CD4-positive, alpha-beta T cell treated with Interleukin-6 at 100 ng/mL for 8 hours (primary cell): ENCODE results near the gene PLK4.
"Not testable (repeated sequence)": the region's sequence is repeated elsewhere in the genome, so short reads cannot be mapped to it uniquely, and the experiment has no call there.

Source experiments
- DNase-seq: peaks from one replicate; pipeline ENCODE4 v3.0.0-alpha.2; 2020; ENCODE audit warnings: mixed read lengths, low spot score

PLK4 gene

DNA sequence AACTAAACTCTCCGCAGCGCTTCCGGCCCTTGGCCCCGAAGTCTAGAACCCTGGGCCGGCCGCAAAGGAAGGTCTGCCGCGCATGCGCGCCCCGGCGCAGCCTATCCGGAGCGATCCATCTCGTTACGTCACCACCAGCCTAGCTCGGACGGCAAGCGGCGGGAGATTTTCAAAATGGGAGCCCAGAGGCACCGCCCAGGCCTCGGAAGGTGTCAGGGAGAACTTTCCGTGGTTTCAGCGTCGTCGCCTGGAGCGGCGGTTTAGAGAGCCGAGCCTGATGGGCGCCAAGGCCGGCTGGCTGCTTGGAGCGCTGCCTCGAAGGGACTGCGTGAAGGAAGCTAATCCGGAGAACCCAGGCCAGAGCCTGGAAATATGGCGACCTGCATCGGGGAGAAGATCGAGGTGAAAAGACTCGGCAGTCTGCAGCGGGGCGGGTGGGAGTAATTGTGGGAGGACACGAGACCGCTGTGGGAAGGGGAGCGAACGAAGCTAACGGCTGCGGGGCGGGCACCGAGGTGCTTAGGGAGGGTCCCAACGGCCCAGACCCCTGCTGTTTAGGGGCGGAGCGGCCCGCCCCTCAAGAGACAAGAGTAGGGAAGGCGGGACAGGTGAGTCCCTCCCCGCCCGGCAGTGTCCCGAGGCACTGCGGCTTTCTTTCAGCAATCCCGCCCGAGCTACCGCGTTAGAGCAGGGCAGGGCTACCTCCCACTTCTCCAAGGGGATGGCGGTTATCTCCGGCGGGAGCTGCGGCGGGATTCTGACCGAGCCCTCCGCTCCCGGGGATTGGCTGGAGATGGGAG is at the start of gene PLK4:
Gene PLK4 (plus strand): TSS at position 131 of the 800 bp plus-strand sequence. CDS start 242 bp downstream, at position 373.
- peak; percentile 96 for DNase-seq

DNA sequence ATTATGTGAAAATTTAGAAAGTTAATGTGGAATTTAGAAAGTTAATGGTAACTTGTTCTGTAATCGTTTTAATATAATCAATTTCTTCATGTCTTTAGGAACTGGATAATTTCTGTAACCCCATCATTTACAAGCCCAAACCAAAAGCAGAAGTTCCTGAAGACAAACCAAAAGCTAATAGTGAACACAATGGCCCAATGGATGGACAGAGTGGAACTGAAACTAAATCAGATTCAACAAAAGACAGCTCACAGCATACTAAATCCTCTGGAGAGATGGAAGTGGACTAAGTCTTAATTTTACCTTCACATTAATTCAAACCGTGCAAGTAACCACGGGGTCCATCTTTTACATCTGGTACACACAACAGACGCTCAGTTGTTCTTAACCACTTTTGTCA is 48.1 kb upstream of the PLK4 start:
- DNase-seq, result no peak

DNA sequence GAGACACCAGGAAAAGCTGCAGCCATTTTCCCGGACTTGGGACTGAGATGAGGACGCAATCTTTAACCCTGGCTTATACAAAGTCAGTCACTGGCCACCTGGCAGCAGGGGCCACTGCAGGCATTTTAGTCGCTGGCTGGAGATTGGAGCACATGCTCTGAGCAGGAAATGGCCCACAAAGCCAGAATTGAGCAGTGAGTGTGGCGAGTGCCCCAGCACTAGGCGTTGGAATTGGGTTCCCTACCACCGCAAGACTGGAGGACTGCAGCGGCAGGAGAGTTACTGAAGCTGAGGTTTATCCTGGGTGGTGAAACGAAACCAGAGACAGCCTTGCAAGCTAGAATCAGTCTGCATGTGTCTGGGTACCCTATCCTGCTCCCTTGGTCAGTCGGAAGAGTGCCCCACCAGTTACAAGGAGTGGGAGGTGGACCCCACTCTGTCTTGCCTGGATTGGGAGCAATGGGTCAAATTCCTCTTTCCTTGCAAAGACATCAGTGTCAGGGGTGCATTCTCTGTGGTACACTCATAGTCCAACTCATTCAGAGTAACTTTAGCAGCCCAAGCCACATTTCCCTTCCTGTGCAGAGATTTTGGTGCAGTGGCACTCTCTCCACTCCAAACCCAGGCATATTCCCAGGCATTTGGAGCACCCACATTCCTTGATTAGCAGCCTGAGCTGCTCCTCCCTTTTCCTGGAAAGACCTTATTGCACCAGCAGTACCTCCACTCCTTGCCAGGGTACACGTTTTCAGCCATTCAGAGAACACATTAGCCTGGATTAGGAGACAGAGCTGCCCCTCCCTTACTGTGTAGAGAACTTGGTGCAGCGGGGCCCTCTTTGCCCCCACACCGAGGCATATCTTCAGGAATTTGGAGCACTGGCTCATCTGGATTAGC is 36.7 kb upstream of the PLK4 start:
- DNase-seq, result no peak

DNA sequence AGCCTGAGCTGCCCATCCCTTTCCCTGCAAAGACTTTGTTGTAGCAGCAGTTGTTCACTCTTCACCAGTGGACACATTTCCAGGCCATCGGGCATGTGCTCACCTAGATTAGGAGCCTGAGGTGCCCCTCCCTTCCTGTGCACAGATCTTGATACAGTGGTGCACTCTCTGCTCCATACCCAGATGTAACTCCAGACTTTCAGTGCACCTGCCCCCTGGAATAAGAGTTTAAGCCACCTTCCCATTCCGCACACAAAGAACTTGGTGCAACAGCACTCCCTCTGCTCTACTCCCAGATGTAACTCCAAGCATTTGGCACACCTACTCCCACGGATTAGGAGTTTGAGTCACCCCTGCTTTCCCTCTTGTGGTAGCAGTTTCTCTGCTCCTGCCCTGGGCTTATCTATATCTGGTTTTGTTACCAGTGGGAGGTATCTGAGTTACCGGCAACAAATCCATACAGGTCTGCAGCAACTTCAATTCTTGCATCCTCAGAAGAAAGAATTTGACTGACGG is 36.0 kb upstream of the PLK4 start:
- no peak for DNase-seq

DNA sequence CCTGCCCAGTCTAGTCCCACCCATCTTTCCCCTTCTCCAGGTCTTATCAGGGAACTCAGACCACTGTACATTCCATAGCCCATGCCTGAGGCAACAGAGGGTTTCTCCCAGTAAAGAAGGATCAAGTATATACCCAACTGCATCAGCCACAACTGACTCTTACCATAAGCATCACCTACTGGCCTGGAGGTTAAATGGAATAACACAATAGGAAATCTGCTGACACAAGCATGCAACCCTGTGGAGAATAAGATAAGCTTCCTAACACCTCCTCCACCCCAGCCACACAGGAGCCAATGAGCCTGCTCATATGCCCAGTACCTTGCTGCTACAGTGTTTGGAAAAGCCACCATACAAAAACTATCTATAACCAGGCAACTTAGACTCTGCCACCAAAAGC is 34.6 kb upstream of the PLK4 start:
- DNase-seq, result no peak

DNA sequence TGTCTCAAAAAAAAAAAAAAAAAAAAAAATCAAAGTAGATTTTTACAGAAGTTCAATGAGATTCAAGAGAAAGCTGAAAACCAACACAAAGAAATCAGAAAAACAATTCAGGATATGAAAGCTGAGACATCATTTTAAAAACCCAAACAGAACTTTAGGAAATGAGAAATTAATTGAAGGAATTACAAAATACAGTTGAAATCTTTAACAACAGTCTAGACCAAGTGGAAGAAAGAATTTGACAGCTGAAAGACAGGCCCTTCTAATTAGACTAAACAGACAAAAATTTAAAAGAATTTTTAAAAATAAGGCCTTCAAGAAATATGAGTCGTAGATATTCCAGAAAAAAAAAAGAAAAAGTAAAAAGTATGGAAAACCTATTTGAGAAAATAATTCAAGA is 33.9 kb upstream of the PLK4 start:
- DNase-seq, result no peak

DNA sequence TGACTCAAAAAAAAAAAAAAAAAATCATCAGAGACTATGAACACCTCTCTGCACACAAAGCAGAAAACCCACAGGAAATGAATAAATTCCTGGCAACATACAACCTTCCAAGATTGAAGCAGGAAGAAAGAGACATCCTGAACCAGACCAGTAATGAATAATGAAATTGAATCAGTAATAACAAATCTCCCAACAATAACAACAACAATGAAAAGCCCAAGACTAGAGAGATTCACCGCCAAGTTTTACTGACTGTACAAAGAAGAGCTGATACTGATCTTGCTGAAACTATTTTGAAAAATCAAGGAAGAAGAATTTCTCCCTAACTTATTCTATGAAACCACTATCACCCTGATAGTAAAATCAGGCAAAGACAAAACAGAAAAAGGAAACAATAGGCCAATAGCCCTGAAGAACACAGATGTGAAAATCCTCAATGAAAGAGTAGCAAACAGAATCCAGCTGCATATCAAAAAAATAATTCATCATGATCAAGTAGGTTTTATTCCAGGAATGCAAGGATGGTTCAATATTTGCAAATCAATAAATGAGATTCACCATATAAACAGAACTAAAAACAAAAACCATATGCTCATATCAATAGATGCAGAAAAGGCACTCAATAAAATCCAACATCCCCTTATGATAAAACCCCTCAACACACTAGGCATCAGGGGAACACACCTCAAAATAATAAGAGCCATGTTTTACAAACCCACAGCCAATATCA is 31.0 kb upstream of the PLK4 start:
- DNase-seq, result no peak

DNA sequence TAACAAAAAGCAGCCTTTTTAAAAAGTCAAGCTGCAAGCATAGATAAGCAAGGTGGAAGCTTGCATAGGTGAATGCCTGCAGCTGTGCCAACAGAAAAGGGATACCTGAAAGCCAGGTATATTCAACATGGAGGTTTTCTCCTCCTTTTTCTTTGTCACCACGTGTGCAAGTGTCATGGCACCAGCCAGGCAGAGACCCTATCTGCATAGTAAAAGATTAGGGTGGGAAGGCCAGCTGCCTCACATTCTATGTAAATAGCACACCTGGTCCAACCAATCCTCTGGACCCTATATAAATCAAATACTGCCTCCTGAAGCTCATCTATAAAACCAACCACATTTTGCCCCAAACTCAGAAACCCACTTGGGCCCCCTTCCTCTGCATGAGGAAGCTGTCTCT is 28.0 kb upstream of the PLK4 start:
- no peak for DNase-seq

DNA sequence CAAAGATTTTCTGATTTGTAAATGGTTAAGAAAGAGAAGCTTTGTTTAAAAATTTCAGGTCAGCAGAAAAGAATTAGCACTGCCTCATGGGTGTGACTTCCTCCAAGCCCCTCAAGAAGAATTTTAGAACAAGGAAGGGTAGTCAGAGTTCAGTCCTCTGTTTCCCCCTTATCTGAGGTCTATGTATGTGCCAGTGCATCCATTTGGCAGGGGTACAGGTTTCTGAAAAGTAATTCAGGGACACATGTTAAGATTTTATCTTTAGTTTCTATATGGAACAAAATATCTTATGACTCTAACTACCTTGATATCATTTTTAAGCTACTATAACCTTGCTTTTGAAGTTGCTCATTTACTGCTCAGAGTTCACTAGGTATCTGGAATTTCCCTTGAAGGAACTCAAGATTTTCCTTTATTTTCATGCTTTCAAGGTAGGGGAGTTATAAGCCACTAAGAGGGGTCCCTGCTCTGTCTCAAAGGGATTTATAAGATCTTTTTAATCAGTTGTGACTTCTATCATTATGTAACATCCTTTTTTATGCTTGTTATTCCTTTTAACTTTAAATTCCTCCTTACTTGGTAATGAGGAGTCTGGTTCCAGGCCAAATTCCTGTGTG is 24.4 kb upstream of the PLK4 start:
- no peak for DNase-seq

DNA sequence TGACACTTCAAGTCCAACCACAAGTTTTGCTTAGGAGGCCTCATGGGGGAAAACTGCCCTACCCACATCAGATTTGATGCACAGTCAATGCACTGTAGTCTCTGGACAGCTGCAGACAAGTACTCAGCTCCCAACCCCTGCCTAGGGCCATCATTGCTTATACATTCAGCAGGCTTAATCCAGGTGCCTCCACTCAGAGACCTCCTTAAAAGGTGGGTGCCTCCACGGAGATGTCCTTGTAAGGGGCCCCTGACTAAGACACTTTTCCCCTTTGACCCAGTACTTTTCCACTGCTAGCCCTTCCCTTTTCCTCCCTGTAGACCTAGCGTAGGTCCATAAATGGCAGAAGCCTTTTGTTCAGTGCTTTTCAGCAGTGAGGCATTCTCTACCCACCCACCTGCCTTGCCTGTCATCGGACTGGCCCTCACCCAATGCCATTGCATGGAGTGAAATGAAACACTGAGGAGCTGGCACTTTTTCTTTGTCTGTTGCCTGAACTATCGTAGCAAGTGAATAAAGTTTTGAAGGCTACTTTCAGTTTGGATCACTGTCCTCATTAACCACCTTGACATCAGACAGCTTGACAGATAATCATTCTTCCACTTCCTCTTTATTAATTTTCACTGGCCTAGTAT is 23.8 kb upstream of the PLK4 start:
- DNase-seq, result no peak

DNA sequence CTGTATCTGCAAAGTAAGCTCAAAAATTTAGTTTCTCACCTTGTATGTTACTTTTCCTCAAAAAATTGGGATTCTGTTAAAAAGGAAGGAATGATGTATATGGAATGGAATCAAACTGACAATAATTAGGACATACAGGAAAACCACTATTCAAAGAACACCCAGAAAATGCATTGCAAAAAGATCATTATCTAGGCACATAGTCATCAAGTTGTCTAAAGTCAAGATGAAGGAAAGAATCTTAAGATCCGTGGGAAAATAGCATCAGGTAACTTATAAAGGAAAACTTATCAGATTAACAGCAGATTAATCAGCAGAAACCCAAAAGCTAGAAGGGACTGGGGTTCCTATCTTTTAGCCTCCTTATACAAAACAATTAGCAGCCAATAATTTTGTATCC is 23.1 kb upstream of the PLK4 start:
- DNase-seq, result no peak

DNA sequence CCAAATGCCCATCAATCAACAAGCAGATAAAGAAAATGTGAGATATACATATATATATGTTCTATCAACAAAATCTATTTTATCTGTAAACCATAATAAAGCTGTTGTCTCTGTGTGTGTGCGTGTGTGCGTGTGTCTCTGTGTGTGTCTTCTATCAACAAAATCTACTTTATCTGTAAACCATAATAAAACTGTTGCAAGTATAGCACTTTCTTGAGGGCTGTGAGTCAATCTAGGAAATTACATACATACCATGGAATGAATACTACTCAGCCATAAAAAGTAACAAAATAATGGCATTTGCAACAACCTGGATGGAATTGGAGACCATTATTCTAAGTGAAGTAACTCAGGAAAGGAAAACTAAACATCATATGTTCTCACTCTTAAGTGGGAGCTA is 12.5 kb upstream of the PLK4 start:
- DNase-seq, result no peak

DNA sequence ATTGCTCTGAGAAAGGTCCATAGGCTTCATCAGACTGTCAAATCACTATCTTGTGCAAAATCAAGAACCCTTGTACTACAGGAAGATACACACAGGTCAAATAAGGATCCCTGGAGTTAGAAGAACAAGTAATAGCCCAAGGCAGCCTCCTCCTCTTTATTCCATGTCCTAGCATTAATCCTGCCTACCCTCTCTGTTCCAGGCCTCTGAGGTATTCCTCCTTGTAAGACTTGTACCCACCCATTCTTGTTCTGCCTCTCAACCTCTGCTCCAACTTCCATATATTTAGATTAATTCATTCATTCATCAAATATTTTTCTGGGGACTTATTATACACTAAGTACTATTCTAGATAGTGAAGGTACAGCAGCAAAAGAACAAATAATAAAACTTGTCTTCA is 10.4 kb upstream of the PLK4 start:
- DNase-seq, result no peak

DNA sequence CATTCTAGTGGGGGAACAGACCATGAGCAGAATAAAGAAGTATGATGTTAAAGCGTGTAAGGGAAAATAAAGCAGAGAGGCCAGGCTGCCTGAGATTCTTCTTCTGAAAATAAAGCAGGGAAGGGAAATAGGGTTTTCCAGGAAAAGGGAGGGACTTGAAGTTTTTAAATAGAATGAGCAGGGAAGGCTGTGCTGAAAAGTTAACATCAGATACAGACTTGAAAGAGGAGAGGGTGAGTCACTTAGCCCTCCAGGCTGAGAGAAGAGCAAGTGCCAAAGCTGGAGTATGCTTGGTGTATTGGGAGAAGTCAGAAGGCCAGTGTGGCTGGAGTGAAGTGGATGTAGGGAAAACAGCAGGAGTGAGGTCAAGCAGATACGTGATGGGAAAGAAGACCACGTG is 10.0 kb upstream of the PLK4 start:
- no peak for DNase-seq

DNA sequence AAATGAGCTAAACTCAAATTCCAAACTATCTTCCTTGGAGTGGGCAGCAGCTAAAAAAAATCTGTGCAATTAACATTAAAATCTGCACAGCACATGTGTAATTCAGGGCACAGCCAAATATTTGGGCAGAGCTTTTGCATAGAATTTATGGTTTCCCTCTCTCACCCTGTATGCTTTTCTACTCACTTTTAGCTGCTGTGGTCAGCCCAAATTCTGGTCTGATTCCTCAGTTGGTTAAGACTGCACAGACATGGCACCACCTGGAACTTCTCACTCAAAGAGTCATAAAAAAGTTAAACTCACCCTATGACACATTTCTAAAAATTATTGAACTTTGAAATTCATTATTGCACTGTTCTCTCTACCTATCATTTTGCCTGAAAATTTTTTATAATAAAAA is 4.9 kb upstream of the PLK4 start:
- no peak for DNase-seq

DNA sequence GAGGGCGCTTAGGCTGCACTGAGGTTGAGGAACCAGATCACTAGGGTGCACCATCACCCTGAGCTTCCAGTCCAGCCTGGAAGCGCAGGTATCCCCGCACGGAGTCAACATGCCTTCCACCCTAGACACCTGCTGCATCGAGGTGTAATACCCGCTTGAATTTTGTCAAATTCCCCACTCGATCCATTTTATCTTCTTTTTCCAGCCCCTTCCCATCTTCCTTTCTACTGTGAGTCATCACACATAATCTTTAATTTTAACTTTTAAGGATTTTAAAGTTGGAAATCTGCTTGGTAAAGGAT is 821 bp downstream of the PLK4 start:
- DNase-seq, result no peak

DNA sequence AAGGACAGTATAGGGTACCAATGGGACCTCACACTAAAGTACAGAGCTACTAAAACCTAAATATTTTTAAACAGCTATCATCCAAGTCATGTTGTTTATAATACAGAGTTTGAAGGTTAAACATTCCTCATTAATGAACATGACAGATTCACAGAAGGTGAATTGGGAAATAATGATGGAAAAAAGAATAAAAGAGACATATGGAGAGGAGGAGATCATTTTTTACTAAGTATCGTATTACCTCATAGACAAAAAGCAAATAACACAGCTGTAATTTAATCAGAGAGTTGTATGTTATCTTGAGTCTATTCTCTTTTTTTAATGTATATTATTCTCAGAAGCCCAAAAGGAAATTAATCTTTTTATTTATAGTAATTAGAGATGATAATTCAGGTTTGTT is 7.9 kb downstream of the PLK4 start:
- DNase-seq, result no peak

DNA sequence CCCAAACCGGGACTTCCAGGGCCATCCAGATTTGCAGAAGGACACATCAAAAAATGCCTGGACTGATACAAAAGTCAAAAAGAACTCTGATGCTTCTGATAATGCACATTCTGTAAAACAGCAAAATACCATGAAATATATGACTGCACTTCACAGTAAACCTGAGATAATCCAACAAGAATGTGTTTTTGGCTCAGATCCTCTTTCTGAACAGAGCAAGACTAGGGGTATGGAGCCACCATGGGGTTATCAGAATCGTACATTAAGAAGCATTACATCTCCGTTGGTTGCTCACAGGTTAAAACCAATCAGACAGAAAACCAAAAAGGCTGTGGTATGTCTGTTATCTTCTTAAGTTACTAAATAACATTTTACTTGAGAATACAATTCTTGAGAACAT is 9.2 kb downstream of the PLK4 start:
- no peak for DNase-seq

DNA sequence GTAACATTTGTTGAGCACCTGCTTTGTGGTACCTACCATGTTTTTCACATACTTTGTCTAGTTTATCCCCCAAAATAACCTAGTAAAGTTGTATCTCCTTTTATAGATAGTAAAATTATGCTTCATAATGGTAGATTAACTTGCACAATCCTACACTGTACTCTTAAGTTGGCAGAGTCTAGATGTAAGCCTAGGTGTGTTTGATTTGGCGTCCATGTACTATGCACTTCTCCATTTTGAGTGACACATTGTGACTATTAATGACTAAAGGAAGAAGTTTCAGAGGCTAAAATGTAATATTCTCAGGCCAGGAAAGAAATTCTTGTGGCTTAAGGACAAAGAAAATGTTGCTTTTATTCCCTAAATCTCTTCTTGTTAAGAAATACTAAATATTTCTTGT is 15.4 kb downstream of the PLK4 start:
- no peak for DNase-seq

DNA sequence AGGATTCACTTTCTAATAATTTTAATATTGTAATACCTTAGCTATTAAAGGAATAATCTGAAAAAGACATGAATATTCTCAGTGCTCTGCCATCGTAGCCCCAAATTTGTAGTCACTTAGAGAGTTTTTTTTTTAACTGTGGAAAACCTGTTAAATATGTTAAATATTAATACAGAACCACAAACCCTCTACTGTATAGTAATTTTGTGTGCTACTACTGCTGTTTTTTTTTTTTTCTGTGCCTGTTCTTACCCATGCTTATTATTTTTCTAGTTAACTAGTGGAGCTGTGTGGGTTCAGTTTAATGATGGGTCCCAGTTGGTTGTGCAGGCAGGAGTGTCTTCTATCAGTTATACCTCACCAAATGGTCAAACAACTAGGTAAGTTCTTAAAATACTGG is 15.8 kb downstream of the PLK4 start:
- DNase-seq, result no peak

DNA sequence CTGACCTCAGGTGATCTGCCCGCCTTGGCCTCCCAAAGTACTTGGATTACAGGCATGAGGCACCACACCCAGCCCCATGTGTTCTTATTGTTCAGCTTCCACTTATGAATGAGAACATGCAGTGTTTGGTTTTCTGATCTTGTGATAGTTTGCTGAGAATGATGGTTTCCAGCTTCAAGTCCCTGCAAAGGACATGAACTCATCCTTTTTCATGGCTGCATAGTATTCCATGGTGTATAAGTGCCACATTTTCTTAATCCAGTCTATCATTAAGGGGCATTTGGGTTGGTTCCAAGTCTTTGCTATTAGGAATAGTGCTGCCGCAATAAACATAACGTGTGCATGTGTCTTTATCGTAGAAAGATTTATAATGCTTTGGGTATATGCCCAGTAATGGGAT is 19.0 kb downstream of the PLK4 start:
- DNase-seq, result not testable (repeated sequence)

DNA sequence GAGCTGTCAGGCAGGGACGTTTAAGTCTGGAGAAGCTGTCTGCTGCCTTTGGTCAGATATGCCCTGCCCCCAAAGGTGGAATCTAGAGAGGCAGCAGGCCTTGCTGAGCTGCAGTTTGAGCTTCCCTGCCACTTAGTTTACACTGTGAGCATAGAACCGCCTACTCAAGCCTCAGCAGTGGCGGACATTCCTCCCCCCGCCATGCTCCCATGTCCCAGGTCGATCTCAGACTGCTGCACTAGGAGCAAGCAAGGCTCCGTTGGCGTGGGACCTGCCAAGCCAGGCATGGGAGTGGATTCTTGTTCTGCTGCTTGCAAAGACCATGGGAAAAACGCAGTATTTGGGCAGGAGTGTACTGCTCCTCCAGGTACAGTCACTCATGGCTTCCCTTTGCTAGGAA is 24.3 kb downstream of the PLK4 start:
- DNase-seq, result no peak
